BE2C (cell line): ENCODE results near the gene ANKRD40CL.
"Not testable (repeated sequence)": the region's sequence is repeated elsewhere in the genome, so short reads cannot be mapped to it uniquely, and the experiment has no call there.

Experiments used
- DNase-seq: peaks from one replicate; pipeline ENCODE4 v3.0.0-alpha.2; 2020
- H3K27me3 ChIP-seq: fragments of 250-450 bp; sonication (Bioruptor Pico); 2 replicates; pipeline ENCODE4 v1.5.1; 2020; ENCODE audit warnings: mild to moderate bottlenecking
- H3K36me3 ChIP-seq: fragments of 250-450 bp; sonication (Bioruptor Pico); 2 replicates; pipeline ENCODE4 v1.5.1; 2020; ENCODE audit warnings: mild to moderate bottlenecking
- H3K4me1 ChIP-seq: fragments of 250-450 bp; sonication (Bioruptor Pico); 2 replicates; pipeline ENCODE4 v1.5.1; 2020
- H3K4me3 ChIP-seq: 2 replicates; pipeline ENCODE4 v1.5.1; 2011; ENCODE audit warnings: low read depth, low read length
- H3K9me3 ChIP-seq: fragments of 250-450 bp; sonication (Bioruptor Pico); 2 replicates; pipeline ENCODE4 v1.5.1; 2020
- TF ChIP-seq, protein P1 (sequence below): IDR thresholded peaks from 2 replicates; pipeline ENCODE4 v1.5.1; 2012; ENCODE audit warnings: mild to moderate bottlenecking, low read depth, low read length

The ANKRD40CL gene

GRCh38 chr17:50728881-50729765, 38.2 kb downstream of the ANKRD40CL start:
- peaks cover 24% of the 10 kb centered on the region for H3K36me3 ChIP-seq
- TF ChIP-seq, protein P1, sequence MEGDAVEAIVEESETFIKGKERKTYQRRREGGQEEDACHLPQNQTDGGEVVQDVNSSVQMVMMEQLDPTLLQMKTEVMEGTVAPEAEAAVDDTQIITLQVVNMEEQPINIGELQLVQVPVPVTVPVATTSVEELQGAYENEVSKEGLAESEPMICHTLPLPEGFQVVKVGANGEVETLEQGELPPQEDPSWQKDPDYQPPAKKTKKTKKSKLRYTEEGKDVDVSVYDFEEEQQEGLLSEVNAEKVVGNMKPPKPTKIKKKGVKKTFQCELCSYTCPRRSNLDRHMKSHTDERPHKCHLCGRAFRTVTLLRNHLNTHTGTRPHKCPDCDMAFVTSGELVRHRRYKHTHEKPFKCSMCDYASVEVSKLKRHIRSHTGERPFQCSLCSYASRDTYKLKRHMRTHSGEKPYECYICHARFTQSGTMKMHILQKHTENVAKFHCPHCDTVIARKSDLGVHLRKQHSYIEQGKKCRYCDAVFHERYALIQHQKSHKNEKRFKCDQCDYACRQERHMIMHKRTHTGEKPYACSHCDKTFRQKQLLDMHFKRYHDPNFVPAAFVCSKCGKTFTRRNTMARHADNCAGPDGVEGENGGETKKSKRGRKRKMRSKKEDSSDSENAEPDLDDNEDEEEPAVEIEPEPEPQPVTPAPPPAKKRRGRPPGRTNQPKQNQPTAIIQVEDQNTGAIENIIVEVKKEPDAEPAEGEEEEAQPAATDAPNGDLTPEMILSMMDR, result no peak
- H3K4me3 ChIP-seq, result no peak overlapping the region
- H3K4me1 ChIP-seq, result peaks cover 15% of the 10 kb centered on the region
- H3K27me3 ChIP-seq, result no peaks in the 10 kb centered on the region
- H3K9me3 ChIP-seq, result no peaks in the 10 kb centered on the region
- no peak for DNase-seq

DNA sequence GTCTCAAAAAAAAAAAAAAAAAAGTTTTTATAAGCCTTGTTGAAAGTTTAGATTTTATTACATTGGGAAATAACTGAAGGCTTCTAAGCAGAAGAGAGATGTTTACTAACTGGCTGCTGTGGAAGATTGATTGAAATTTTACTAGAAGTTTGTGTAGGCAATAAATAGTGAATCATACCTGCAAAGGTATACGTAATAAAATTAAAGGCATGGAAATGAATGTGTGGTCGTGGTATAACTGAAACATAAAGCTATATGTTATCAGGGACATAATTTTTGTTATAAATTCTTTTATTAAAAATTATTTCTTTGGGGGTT, 39.2 kb downstream of the ANKRD40CL start:
- H3K36me3 ChIP-seq, result peaks cover 24% of the 10 kb centered on the region

GRCh38 chr17:50725769-50726655, 41.3 kb downstream of the ANKRD40CL start:
- Histone ChIP-seq H3K4me1 (peaks cover 10% of the 10 kb centered on the region), H3K9me3 (no peaks in the 10 kb centered on the region), H3K4me3 (no peak overlapping the region), H3K36me3 (peaks cover 28% of the 10 kb centered on the region), H3K27me3 (no peaks in the 10 kb centered on the region)
- TF ChIP-seq, protein P1, result no peak
- DNase-seq, result no peak

More for the DNA sequence above, 39.2 kb downstream of the ANKRD40CL start:
- no peak for DNase-seq
- H3K9me3 ChIP-seq, result no peaks in the 10 kb centered on the region
- TF ChIP-seq, protein P1, result no peak
- peaks cover 15% of the 10 kb centered on the region for H3K4me1 ChIP-seq
- H3K4me3 ChIP-seq, result no peak overlapping the region
- no peaks in the 10 kb centered on the region for H3K27me3 ChIP-seq

DNA sequence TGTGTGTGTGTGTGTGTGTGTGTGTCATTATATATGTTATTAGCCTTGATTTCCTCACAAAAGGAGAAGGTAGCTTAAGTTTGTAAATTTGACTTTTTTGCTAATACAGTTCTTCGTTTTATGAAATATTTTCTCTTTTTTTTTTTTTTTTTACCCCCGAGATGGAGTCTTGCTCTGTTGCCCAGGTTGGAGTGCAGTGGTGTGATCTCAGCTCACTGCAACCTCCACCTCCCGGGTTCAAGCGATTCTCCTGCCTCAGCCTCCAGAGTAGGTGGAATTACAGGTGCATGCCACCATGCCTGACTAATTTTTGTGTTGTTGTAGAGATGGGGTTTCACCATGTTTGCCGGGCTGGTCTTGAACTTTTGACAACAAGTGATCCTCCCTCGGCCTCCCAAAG, 42.7 kb downstream of the ANKRD40CL start:
- DNase-seq, H3K4me3 ChIP-seq, H3K27me3 ChIP-seq, H3K9me3 ChIP-seq, H3K4me1 ChIP-seq: not testable (repeated sequence)
- peaks cover 28% of the 10 kb centered on the region for H3K36me3 ChIP-seq

DNA sequence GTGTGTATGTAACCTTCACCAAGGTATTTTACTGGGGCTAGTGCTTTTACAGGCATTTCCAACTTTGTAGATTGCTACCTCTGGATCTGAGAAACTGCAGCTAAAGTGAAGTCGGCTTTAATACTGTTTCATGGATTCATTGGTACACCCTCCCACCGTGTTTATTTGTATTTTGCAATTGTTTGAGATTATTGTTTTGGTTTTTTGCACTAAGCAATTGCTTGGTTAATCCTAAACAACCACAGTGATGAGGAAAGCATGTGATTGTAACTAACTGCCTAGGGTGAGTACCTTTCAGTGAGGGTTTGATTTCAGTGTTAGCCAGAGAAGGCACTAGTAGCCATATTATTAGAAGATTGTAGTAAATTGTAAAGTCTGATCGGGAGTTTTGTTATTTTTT, 44.6 kb downstream of the ANKRD40CL start:
- Histone ChIP-seq H3K4me3 (peak overlapping the region; percentile 25), H3K9me3 (no peaks in the 10 kb centered on the region), H3K4me1 (peaks cover 6% of the 10 kb centered on the region), H3K27me3 (no peaks in the 10 kb centered on the region), H3K36me3 (peaks cover 19% of the 10 kb centered on the region)
- DNase-seq, result no peak
- TF ChIP-seq, protein P1, result no peak

- no peak for DNase-seq
- peak overlapping the region; percentile 91 for H3K4me3 ChIP-seq
- H3K4me1 ChIP-seq, result peaks cover 6% of the 10 kb centered on the region
Measured at GRCh38 chr17:50721194-50722010, 45.9 kb downstream of the ANKRD40CL start.

More at GRCh38 chr17:50721194-50722010, 45.9 kb downstream of the ANKRD40CL start:
- Histone ChIP-seq H3K27me3 (no peaks in the 10 kb centered on the region), H3K9me3 (no peaks in the 10 kb centered on the region), H3K36me3 (peaks cover 15% of the 10 kb centered on the region)
- TF ChIP-seq, protein P1, result no peak
